GM12875 (cell line): Measurements from ENCODE around the gene BBX.

ENCODE experiments used
- H3K4me3 ChIP-seq: one replicate; pipeline ENCODE4 v1.5.1; 2011; ENCODE audit warnings: low read depth, low read length, control low read depth
- TF ChIP-seq, protein P1 (sequence below): IDR thresholded peaks from 2 replicates; pipeline ENCODE4 v1.5.1; 2011; ENCODE audit warnings: low read depth, mild to moderate bottlenecking, control low read depth, inconsistent platforms, low read length, moderate library complexity, borderline replicate concordance; ENCODE audit not compliant: insufficient read depth

Gene BBX

DNA sequence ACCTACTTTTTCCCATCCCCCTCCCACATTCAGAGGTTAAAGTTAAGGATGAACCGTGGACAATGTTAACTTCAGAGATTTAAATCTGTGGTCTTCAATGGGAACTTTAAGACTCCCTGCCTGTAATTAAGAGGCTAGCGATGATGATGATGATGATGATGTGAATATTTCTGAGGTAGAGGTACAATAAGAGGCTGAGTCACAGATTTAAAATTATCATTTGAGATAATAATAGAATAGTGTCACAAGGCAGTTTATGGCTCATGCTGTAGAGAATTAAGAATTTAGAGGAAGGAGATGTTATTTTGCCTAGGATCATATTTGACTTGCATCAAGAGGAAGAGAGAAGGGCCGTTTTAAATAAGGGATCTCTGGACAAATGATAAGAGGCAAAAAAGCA lies 146.2 kb downstream of the BBX start:
- TF ChIP-seq, protein P1, sequence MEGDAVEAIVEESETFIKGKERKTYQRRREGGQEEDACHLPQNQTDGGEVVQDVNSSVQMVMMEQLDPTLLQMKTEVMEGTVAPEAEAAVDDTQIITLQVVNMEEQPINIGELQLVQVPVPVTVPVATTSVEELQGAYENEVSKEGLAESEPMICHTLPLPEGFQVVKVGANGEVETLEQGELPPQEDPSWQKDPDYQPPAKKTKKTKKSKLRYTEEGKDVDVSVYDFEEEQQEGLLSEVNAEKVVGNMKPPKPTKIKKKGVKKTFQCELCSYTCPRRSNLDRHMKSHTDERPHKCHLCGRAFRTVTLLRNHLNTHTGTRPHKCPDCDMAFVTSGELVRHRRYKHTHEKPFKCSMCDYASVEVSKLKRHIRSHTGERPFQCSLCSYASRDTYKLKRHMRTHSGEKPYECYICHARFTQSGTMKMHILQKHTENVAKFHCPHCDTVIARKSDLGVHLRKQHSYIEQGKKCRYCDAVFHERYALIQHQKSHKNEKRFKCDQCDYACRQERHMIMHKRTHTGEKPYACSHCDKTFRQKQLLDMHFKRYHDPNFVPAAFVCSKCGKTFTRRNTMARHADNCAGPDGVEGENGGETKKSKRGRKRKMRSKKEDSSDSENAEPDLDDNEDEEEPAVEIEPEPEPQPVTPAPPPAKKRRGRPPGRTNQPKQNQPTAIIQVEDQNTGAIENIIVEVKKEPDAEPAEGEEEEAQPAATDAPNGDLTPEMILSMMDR = no peak

GRCh38 chr3:107669669-107670068 lies 146.9 kb downstream of the BBX start:
- TF ChIP-seq, protein P1 = no peak
- no peak overlapping the region for H3K4me3 ChIP-seq

More for the DNA sequence above, 146.2 kb downstream of the BBX start:
- H3K4me3 ChIP-seq = no peak overlapping the region

- TF ChIP-seq, protein P1 = no peak
- no peak overlapping the region for H3K4me3 ChIP-seq
Measured at GRCh38 chr3:107670986-107671385, 148.2 kb downstream of the BBX start.

- no peak overlapping the region for H3K4me3 ChIP-seq
- TF ChIP-seq, protein P1 = no peak
Measured at GRCh38 chr3:107674371-107674770, 151.6 kb downstream of the BBX start.

GRCh38 chr3:107675233-107675900 lies 152.6 kb downstream of the BBX start:
- H3K4me3 ChIP-seq = no peak overlapping the region
- TF ChIP-seq, protein P1 = no peak

GRCh38 chr3:107676469-107677309 lies 153.9 kb downstream of the BBX start:
- TF ChIP-seq, protein P1 = no peak

More at GRCh38 chr3:107676469-107677309, 153.9 kb downstream of the BBX start:
- H3K4me3 ChIP-seq = no peak overlapping the region
